GM19351 (cell line): Measurements from ENCODE around the gene NOS3.

Experiments
- ATAC-seq: cut with Tn5 transposase; IDR thresholded peaks from one replicate; pipeline ENCODE4 v1.9.1; 2021; ENCODE audit warnings: mild to moderate bottlenecking, moderate library complexity; ENCODE audit not compliant: unreplicated experiment

NOS3 gene

GRCh38 chr7:150963707-150964559, 26.9 kb upstream of the NOS3 start:
- ATAC-seq = no peak

GRCh38 chr7:150964593-150965111, 26.2 kb upstream of the NOS3 start:
- ATAC-seq = no peak

- no peak for ATAC-seq
These were observed 25.5 kb upstream of the NOS3 start for GRCh38 chr7:150965273-150965830.

GRCh38 chr7:150966002-150966401, 24.8 kb upstream of the NOS3 start:
- no peak for ATAC-seq

GRCh38 chr7:150967349-150967748, 23.5 kb upstream of the NOS3 start:
- ATAC-seq = no peak

- no peak for ATAC-seq
These were observed 22.6 kb upstream of the NOS3 start for GRCh38 chr7:150968056-150968733.

GRCh38 chr7:150968734-150969372, 22.0 kb upstream of the NOS3 start:
- no peak for ATAC-seq

GRCh38 chr7:150969475-150969874, 21.3 kb upstream of the NOS3 start:
- no peak for ATAC-seq

GRCh38 chr7:150970424-150970823, 20.4 kb upstream of the NOS3 start:
- ATAC-seq = no peak

- no peak for ATAC-seq
These were observed 19.4 kb upstream of the NOS3 start for GRCh38 chr7:150971242-150972022.

GRCh38 chr7:150972023-150972468, 18.8 kb upstream of the NOS3 start:
- no peak for ATAC-seq

- ATAC-seq = no peak
These were observed 18.1 kb upstream of the NOS3 start for GRCh38 chr7:150972741-150973140.

- no peak for ATAC-seq
These were observed 17.0 kb upstream of the NOS3 start for GRCh38 chr7:150973571-150974451.

GRCh38 chr7:150974468-150975391, 16.1 kb upstream of the NOS3 start:
- peak; percentile 55 for ATAC-seq

GRCh38 chr7:150975536-150976319, 15.1 kb upstream of the NOS3 start:
- ATAC-seq = no peak

GRCh38 chr7:150976529-150977381, 14.1 kb upstream of the NOS3 start:
- ATAC-seq = no peak
